ENCODE results near the gene CCR3.

Gene CCR3

DNA sequence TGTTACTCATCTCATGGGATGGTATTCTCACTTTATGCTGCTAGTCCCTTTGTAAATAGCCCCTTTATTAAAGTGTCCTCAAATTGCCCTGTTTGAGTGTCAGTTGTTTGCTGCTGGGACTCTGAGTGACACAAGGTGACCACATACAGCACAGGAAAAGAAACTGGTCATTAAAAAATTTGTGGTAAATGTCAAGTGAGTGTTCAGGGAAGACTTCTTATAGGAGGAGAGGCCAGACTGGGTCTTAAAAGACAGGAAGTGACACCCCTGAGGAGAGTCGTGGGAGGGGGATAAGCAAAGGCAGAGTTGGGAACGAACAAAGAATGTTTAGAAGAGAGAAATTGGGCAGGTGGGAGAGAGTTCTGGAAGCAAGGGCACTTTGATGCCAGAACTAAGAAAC lies 35.2 kb downstream of the CCR3 start:
- no peak for DNase-seq

- no peak for DNase-seq
Measured at GRCh38 chr3:46278816-46279672, 36.8 kb downstream of the CCR3 start.

GRCh38 chr3:46280105-46280797 lies 38.0 kb downstream of the CCR3 start:
- no peak for DNase-seq

DNA sequence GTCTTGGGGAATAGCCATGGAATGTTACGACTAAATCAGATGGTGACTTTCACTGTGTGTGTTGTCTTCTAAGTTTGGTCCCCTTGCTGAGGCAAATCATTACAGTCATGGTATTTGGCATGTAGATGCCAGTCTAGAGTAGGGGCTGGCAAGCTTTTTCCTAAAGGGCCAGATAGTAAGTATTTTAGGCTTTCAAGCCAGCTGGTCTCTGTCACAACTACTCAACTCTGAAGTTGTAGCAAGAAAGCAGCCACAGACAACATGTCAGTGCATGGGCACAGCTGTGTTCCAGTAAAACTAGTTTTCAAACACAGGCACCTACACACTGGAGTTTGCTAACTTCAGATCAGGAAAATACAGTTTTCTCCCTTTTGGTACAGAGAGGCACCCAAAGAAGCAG lies 39.3 kb downstream of the CCR3 start:
- DNase-seq: no peak

- no peak for DNase-seq
Measured at GRCh38 chr3:46282041-46282440, 39.8 kb downstream of the CCR3 start.

- no peak for DNase-seq
Measured at GRCh38 chr3:46282696-46283095, 40.4 kb downstream of the CCR3 start.

DNA sequence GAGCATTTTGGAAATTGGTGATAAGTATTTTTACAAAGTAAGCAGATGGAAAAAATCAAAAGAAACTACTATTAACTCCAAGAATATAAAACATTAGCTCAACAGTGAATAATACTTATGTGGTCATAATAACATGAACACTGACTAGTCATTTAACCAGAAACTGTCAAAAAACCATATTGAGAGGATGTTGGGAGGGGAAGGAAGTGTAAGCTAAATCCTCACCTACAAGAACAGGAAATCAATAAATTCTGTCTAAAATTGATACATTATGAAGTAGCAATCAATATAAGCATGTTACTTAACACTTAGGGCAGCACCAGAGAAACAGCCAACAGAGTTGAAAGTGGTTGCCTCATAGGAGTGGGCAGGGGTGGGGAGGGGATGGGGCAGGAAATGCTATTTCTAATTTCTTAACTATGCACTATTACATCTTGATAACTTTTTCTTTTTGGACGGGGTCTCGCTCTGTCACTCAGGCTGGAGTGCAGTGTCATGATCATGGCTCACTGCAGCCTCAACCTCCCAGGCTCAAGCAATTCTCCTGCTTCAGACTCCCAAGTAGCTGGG lies 41.7 kb downstream of the CCR3 start:
- DNase-seq: no peak

DNA sequence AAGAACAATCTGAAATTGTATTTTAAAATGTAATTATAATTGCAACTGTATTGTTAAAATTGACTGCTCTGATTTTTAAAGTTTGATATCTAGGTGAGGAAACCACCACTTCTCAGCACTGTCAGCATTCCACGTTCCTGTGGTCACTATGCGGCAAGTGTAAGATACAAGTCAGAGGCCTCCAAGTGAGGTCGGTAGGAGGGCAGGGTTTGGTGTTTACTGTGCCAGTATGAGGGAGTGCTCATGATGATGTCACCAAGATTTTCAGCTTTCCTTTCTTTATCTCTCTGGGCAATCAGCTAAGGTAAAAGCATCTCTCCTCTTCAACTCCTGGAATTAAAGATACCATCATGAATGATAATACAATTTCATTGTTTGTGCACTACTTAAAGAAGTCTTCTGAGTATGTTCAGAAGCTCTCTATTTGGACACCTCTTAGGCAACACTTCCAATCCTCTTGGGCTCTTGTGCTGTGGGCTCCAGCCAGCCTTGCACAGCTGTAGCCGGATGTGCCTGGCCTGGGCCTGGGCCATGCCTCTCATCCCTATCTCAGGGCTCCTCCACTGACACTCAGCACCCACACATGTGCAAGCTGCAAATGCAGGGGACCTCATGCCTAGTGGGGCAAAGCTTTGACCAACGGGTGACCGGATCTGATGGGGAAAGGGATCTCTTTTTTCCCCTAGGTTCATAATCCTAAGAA lies 42.9 kb downstream of the CCR3 start:
- no peak for DNase-seq

GRCh38 chr3:46285931-46286619 lies 43.8 kb downstream of the CCR3 start:
- no peak for DNase-seq

DNA sequence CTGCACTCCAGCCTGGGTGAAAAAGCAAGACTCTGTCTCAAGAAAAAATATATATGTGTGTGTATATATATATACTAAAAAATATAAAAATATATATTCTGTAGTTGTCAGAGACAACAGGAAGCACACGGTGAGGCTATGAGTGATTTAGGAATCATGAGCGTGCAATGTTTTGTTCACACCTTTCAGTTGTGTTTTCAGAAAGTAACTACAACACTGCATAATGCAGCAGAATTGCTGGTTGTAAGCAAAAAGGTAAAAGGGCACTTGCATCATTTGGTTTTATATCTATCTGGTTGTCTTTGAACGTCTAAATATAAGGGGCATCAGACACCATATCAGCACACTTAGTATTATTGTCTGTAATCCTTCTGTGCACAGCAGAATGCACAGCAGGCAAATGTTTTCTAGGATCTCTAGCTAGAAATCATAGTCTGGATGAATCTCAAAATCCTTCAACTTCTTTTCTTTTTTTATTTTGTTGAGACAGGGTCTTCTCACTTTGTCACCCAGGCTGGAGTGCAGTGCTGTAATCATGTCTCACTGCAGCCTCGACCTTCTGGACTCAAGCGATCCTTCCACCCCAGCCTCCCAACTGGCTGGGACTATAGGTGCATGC lies 44.8 kb downstream of the CCR3 start:
- no peak for DNase-seq

- no peak for DNase-seq
Measured at GRCh38 chr3:46289551-46289950, 47.3 kb downstream of the CCR3 start.

- no peak for DNase-seq
Measured at GRCh38 chr3:46289966-46290365, 47.7 kb downstream of the CCR3 start.

DNA sequence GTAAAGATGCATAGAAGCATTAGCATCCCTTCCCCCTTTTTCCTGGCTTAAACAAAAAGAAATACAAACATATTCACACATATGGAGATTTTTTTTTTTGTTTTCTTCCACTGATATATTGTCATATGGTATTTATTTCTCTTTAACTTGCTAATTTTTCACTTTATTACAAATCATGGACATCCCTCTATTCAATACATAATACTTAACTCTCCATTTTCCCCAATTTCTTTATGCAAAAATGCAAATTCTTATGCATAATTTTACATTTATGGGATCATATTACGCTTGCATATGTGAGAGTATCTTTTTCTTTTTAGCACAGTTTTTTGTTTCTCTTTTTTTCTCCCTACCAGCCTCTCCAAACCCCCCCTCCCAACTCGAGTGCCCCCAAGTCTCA lies 48.8 kb downstream of the CCR3 start:
- DNase-seq: no peak

GRCh38 chr3:46293035-46293724 lies 50.9 kb downstream of the CCR3 start:
- DNase-seq: no peak

DNA sequence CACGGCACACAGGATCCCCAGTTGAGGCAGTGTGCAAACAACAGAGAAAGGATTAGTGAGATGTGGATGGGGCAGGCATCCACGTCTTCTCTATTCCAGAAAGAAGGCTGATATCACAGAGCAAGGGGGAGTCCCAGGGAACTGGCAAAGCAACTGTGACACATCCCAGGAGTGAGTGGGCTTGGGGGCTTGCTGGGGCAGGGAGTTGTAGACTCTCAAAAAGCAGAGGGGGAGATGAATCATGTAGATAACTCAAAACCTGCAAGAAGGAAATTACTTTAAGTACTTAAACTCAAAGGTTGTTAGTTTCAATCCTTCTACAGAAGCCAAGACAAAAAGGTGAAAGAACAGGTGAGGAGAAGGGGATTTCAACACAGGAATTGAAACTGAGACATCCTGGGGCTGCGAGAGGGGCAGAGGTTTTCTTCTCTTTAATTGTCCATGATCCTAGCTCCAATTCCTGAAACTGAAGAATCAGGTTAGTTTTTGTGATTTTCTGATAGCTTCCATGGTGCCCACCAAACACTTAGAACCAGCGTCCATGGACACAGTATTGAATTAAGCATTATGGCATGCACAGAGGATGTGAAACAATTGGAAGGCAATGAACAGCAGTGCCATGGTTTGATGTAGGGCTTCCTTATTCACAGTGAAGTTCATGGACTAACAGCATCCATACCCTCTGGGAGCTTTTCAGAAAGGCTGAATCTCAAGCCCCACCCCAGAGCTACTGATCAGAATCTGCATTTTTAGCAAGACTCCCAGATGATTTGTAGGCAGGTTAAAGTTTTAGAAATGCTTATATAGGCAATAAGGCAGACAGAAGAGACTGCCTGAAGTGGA lies 52.0 kb downstream of the CCR3 start:
- DNase-seq: no peak

- DNase-seq: no peak
Measured at GRCh38 chr3:46296826-46297225, 54.6 kb downstream of the CCR3 start.

- no peak for DNase-seq
Measured at GRCh38 chr3:46297658-46298423, 55.6 kb downstream of the CCR3 start.

GRCh38 chr3:46298871-46299607 lies 56.8 kb downstream of the CCR3 start:
- DNase-seq: no peak
